ENCODE results near the gene CAPN13.

DNA sequence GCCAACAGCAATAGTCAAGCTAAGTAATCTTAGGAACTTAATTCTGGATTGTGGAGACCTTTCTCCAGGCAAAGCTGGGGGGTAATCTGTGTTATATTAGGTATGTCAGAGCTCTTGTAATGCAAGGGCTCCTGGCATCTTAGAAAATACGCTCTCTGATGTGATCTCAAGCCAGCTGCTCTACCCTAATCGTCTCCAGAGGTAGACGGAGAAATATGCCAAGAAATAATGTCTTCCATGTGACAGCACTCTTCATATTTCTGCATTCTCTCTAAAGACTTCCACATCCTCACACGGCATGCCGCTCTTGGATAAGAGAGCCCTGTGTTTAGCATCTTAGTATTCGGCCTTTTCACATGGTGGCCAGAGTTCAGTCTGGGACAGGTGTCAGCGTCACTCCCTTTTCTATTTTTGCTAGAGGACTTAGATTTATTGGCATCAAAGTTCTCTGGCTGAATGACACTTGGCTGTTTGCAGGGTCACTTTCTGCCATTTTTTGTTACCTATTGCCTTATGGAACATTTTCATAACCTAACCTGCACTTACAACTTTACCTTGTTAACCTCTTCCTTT lies 25.2 kb downstream of the CAPN13 start:
- TF ChIP-seq, protein P1, sequence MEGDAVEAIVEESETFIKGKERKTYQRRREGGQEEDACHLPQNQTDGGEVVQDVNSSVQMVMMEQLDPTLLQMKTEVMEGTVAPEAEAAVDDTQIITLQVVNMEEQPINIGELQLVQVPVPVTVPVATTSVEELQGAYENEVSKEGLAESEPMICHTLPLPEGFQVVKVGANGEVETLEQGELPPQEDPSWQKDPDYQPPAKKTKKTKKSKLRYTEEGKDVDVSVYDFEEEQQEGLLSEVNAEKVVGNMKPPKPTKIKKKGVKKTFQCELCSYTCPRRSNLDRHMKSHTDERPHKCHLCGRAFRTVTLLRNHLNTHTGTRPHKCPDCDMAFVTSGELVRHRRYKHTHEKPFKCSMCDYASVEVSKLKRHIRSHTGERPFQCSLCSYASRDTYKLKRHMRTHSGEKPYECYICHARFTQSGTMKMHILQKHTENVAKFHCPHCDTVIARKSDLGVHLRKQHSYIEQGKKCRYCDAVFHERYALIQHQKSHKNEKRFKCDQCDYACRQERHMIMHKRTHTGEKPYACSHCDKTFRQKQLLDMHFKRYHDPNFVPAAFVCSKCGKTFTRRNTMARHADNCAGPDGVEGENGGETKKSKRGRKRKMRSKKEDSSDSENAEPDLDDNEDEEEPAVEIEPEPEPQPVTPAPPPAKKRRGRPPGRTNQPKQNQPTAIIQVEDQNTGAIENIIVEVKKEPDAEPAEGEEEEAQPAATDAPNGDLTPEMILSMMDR (IDR thresholded peaks at IDR 0.05) = no peak
- no peak for TF ChIP-seq TCF7L2 (IDR thresholded peaks at IDR 0.05; ENCODE audit: low read depth, low read length)
